ENCODE results near the gene COQ4.
"Not testable (repeated sequence)": the region's sequence is repeated elsewhere in the genome, so short reads cannot be mapped to it uniquely, and the experiment has no call there.

COQ4 gene

DNA sequence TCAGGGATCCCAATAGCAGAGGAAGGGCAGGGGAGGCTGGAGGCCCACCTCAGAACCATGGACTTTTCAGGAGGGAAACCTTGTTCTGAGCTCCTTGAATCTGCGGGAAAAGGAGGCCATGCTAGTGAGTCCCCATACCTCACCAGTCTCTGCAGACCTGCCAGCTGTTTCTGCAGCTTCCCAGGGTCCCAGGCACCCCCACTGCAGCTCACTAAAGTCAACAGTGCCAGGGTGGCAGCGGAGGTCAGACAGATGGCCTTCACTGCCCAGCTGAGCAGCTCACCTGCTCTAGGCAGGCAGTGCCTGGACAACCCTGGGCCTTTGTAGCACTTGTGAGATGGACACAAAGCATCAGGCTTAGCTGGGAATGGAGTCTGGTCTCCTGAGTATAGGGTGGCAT lies 13.3 kb downstream of the COQ4 start:
- TF ChIP-seq, protein P1, sequence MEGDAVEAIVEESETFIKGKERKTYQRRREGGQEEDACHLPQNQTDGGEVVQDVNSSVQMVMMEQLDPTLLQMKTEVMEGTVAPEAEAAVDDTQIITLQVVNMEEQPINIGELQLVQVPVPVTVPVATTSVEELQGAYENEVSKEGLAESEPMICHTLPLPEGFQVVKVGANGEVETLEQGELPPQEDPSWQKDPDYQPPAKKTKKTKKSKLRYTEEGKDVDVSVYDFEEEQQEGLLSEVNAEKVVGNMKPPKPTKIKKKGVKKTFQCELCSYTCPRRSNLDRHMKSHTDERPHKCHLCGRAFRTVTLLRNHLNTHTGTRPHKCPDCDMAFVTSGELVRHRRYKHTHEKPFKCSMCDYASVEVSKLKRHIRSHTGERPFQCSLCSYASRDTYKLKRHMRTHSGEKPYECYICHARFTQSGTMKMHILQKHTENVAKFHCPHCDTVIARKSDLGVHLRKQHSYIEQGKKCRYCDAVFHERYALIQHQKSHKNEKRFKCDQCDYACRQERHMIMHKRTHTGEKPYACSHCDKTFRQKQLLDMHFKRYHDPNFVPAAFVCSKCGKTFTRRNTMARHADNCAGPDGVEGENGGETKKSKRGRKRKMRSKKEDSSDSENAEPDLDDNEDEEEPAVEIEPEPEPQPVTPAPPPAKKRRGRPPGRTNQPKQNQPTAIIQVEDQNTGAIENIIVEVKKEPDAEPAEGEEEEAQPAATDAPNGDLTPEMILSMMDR (conservative IDR thresholded peaks at IDR 0.05; ENCODE audit: low read depth, low read length): no peak
- Histone ChIP-seq H3K4me1 (ENCODE audit: low read depth, poor library complexity, severe bottlenecking) (peaks cover 14% of the 10 kb centered on the region), H3K9ac (no peak overlapping the region), H3K36me3 (ENCODE audit: insufficient read depth) (no peaks in the 10 kb centered on the region), H3K27ac (no peak overlapping the region), H3K4me3 (IDR thresholded peaks at IDR 0.05; ENCODE audit: insufficient read depth, low read depth, low read length) (no peak overlapping the region), H3K4me2 (no peak overlapping the region), H2AFZ (ENCODE audit: low read depth) (no peak overlapping the region), H3K27me3 (ENCODE audit: insufficient read depth, low read depth) (no peaks in the 10 kb centered on the region), H4K20me1 (ENCODE audit: insufficient read depth) (no peaks in the 10 kb centered on the region), H3K79me2 (ENCODE audit: insufficient read depth, low read depth) (no peaks in the 10 kb centered on the region)

GRCh38 chr9:128337936-128338335 lies 15.3 kb downstream of the COQ4 start:
- no peaks in the 10 kb centered on the region for H3K36me3 ChIP-seq (ENCODE audit: insufficient read depth)
- TF ChIP-seq, protein P1 (conservative IDR thresholded peaks at IDR 0.05; ENCODE audit: low read depth, low read length): no peak
- H3K4me2 ChIP-seq: no peak overlapping the region
- H3K27me3 ChIP-seq (ENCODE audit: insufficient read depth, low read depth): no peaks in the 10 kb centered on the region
- no peaks in the 10 kb centered on the region for H3K79me2 ChIP-seq (ENCODE audit: insufficient read depth, low read depth)
- no peaks in the 10 kb centered on the region for H4K20me1 ChIP-seq (ENCODE audit: insufficient read depth)
- H2AFZ ChIP-seq (ENCODE audit: low read depth): no peak overlapping the region
- no peak overlapping the region for H3K27ac ChIP-seq
- peaks cover 14% of the 10 kb centered on the region for H3K4me1 ChIP-seq (ENCODE audit: low read depth, poor library complexity, severe bottlenecking)
- no peak overlapping the region for H3K9ac ChIP-seq
- no peak overlapping the region for H3K4me3 ChIP-seq (IDR thresholded peaks at IDR 0.05; ENCODE audit: insufficient read depth, low read depth, low read length)

GRCh38 chr9:128338852-128339614 lies 16.4 kb downstream of the COQ4 start:
- Histone ChIP-seq H3K4me1 (ENCODE audit: low read depth, poor library complexity, severe bottlenecking) (peaks cover 14% of the 10 kb centered on the region), H3K9ac (0 out of 2 replicates have a peak overlapping the region, but pooled peaks have one; percentile 59), H3K4me2 (peak overlapping the region; percentile 42), H3K27ac (peak overlapping the region; percentile 64; the same call in 1 of the 2 replicates), H2AFZ (ENCODE audit: low read depth) (peak overlapping the region; percentile 85; the same call in 1 of the 2 replicates)
- H3K27me3 ChIP-seq (ENCODE audit: insufficient read depth, low read depth); H3K4me3 ChIP-seq (IDR thresholded peaks at IDR 0.05; ENCODE audit: insufficient read depth, low read depth, low read length); H3K36me3 ChIP-seq (ENCODE audit: insufficient read depth); H4K20me1 ChIP-seq (ENCODE audit: insufficient read depth); H3K79me2 ChIP-seq (ENCODE audit: insufficient read depth, low read depth): not testable (repeated sequence)

- H3K36me3 ChIP-seq (ENCODE audit: insufficient read depth): no peaks in the 10 kb centered on the region
- peaks cover 14% of the 10 kb centered on the region for H3K4me1 ChIP-seq (ENCODE audit: low read depth, poor library complexity, severe bottlenecking)
- peak within 1 kb of the TSS; percentile 93 for H2AFZ ChIP-seq (ENCODE audit: low read depth)
- peak within 1 kb of the TSS; percentile 64 for H3K27ac ChIP-seq
- H3K4me2 ChIP-seq: peak within 1 kb of the TSS; percentile 88
- TF ChIP-seq, protein P1 (conservative IDR thresholded peaks at IDR 0.05; ENCODE audit: low read depth, low read length): no peak
- H3K9ac ChIP-seq: peak within 1 kb of the TSS; percentile 59; the same call in 1 of the 2 replicates
- no peaks in the 10 kb centered on the region for H4K20me1 ChIP-seq (ENCODE audit: insufficient read depth)
- no peaks in the 10 kb centered on the region for H3K79me2 ChIP-seq (ENCODE audit: insufficient read depth, low read depth)
- H3K4me3 ChIP-seq (IDR thresholded peaks at IDR 0.05; ENCODE audit: insufficient read depth, low read depth, low read length): no peak within 1 kb of the TSS
- no peaks in the 10 kb centered on the region for H3K27me3 ChIP-seq (ENCODE audit: insufficient read depth, low read depth)
These were observed 17.4 kb downstream of the COQ4 start, which contains the start of gene SLC27A4 for GRCh38 chr9:128339761-128340690. Gene SLC27A4 (plus strand): TSS chr9:128340527. CDS start chr9:128343133, 2,606 bp downstream.
